Neural cell (in vitro differentiated cells): ENCODE results near the gene ADARB1. TPM values are rescaled to one million over a fixed set of nuclear protein-coding genes. Genes with fewer than 3 reads are reported as not detected.

ENCODE experiments used
- H2AFZ ChIP-seq: fragments of 200-600, 300-800 bp; sonication (generic), shearing (Covaris generic); 2 replicates; pipeline ENCODE4 v1.6.0; 2014; ENCODE audit warnings: low read depth, mild to moderate bottlenecking, antibody characterized with exemption, low read length, moderate library complexity
- H3F3A ChIP-seq: fragments of 200-600 bp; shearing (Covaris generic); 2 replicates; pipeline ENCODE4 v1.6.1; 2016; ENCODE audit warnings: mild to moderate bottlenecking, moderate library complexity, mixed read lengths, antibody characterized with exemption, low read length; ENCODE audit not compliant: insufficient read depth, poor library complexity, severe bottlenecking
- H3K27ac ChIP-seq: fragments of 200-600, 300-800 bp; sonication (generic), shearing (Covaris generic); 2 replicates; pipeline ENCODE4 v1.5.1; 2014; ENCODE audit warnings: mild to moderate bottlenecking, low read length, moderate library complexity
- H3K27me3 ChIP-seq: fragments of 300-800, 200-600 bp; sonication (generic), shearing (Covaris generic); 2 replicates; pipeline ENCODE4 v1.6.0; 2014; ENCODE audit warnings: mild to moderate bottlenecking, low read depth, low read length, moderate library complexity; ENCODE audit not compliant: insufficient read depth
- H3K36me3 ChIP-seq: fragments of 300-800, 200-600 bp; sonication (generic), shearing (Covaris generic); 2 replicates; pipeline ENCODE4 v1.5.1; 2014; ENCODE audit warnings: mild to moderate bottlenecking, antibody characterized with exemption, low read length, moderate library complexity; ENCODE audit not compliant: insufficient read depth
- H3K4me2 ChIP-seq: fragments of 300-800, 200-600 bp; sonication (generic), shearing (Covaris generic); 2 replicates; pipeline ENCODE4 v1.6.0; 2014; ENCODE audit warnings: mild to moderate bottlenecking, low read length
- H3K4me3 ChIP-seq: fragments of 300-800, 200-600 bp; sonication (generic), shearing (Covaris generic); 2 replicates; pipeline ENCODE4 v1.5.1; 2014; ENCODE audit warnings: mild to moderate bottlenecking, low read length, moderate library complexity
- H3K79me2 ChIP-seq: fragments of 200-600 bp; shearing (Covaris generic); replicated peaks from 2 replicates; pipeline ENCODE4 v1.6.0; 2014; ENCODE audit warnings: mild to moderate bottlenecking, low read length, moderate library complexity; ENCODE audit not compliant: insufficient read depth
- H3K9ac ChIP-seq: fragments of 300-800, 200-600 bp; sonication (generic), shearing (Covaris generic); 2 replicates; pipeline ENCODE4 v1.6.1; 2016; ENCODE audit warnings: mild to moderate bottlenecking, low read length, mixed read lengths
- H3K9me2 ChIP-seq: fragments of 200-600 bp; shearing (Covaris generic); 2 replicates; pipeline ENCODE4 v1.6.1; 2016; ENCODE audit warnings: mild to moderate bottlenecking, low read length, mixed read lengths; ENCODE audit not compliant: insufficient read depth
- H3K9me3 ChIP-seq: fragments of 200-600, 300-800 bp; sonication (generic), shearing (Covaris generic); 2 replicates; pipeline ENCODE4 v1.6.1; 2016; ENCODE audit warnings: mild to moderate bottlenecking, mixed run types, low read length, moderate library complexity, mixed read lengths
- H4K20me1 ChIP-seq: fragments of 200-600 bp; shearing (Covaris generic); 2 replicates; pipeline ENCODE4 v1.6.1; 2016; ENCODE audit warnings: mild to moderate bottlenecking, mixed run types; ENCODE audit not compliant: insufficient read depth
- CTCF ChIP-seq: fragments of 450-650 bp; IDR thresholded peaks from 2 replicates; pipeline ENCODE4 v1.5.1; 2014; ENCODE audit warnings: antibody characterized with exemption, mild to moderate bottlenecking, moderate library complexity; ENCODE audit not compliant: poor library complexity, severe bottlenecking
- EP300 ChIP-seq: fragments of 450-650 bp; conservative IDR thresholded peaks from 2 replicates; pipeline ENCODE4 v1.6.1; 2014; ENCODE audit warnings: antibody characterized with exemption, mild to moderate bottlenecking, moderate library complexity; ENCODE audit not compliant: poor library complexity, severe bottlenecking
- EZH2 ChIP-seq: fragments of 200-600, 300-800 bp; shearing (Covaris generic), sonication (generic); IDR thresholded peaks from 2 replicates; pipeline ENCODE4 v1.6.1; 2014; ENCODE audit warnings: antibody characterized with exemption, low read length, borderline replicate concordance, mild to moderate bottlenecking; ENCODE audit not compliant: insufficient read depth, poor library complexity, severe bottlenecking
- MXI1 ChIP-seq: fragments of 450-650 bp; conservative IDR thresholded peaks from 2 replicates; pipeline ENCODE4 v1.6.1; 2014; ENCODE audit warnings: antibody characterized with exemption, mild to moderate bottlenecking; ENCODE audit not compliant: poor library complexity, severe bottlenecking
- POLR2AphosphoS5 ChIP-seq: IDR thresholded peaks from 2 replicates; pipeline ENCODE4 v1.6.1; 2012
- RAD21 ChIP-seq: fragments of 450-650 bp; conservative IDR thresholded peaks from 2 replicates; pipeline ENCODE4 v1.6.1; 2014; ENCODE audit warnings: antibody characterized with exemption, mild to moderate bottlenecking, moderate library complexity
- REST ChIP-seq: IDR thresholded peaks from 2 replicates; pipeline ENCODE4 v1.6.1; 2012; ENCODE audit warnings: borderline replicate concordance
- TAF1 ChIP-seq: IDR thresholded peaks from 2 replicates; pipeline ENCODE4 v1.6.1; 2012; ENCODE audit warnings: low read depth
- polyA plus RNA-seq: library from polyadenylated mRNA; depleted of rRNA; stranded (reverse); fragments of >200 nt; gene quantifications from 2 replicates; pipeline ENCODE4 v1.2.3, GENCODE V29; 2014

ADARB1 gene
- polyA plus RNA-seq, 1 donor from 2014 or later, result 8.9 TPM

GRCh38 chr21:45158491-45159423, 84.4 kb downstream of the ADARB1 start:
- H3K27me3 ChIP-seq, result no peaks in the 10 kb centered on the region
- no peaks in the 10 kb centered on the region for H3K9me2 ChIP-seq
- no peak overlapping the region for H3K4me3 ChIP-seq
- H3F3A ChIP-seq, result no peaks in the 10 kb centered on the region
- H3K9ac ChIP-seq, result no peak overlapping the region
- H3K79me2 ChIP-seq, result no peaks in the 10 kb centered on the region
- H3K4me2 ChIP-seq, result no peak overlapping the region
- no peaks in the 10 kb centered on the region for H4K20me1 ChIP-seq
- H3K27ac ChIP-seq, result no peak overlapping the region
- H3K36me3 ChIP-seq, result no peaks in the 10 kb centered on the region
- H3K9me3 ChIP-seq, result no peaks in the 10 kb centered on the region
- no peak for TF ChIP-seq REST
- no peak overlapping the region for H2AFZ ChIP-seq

GRCh38 chr21:45160198-45160597, 85.8 kb downstream of the ADARB1 start:
- no peak overlapping the region for H3K4me3 ChIP-seq
- H2AFZ ChIP-seq, result no peak overlapping the region
- no peak overlapping the region for H3K9ac ChIP-seq
- H3K79me2 ChIP-seq, result no peaks in the 10 kb centered on the region
- H3F3A ChIP-seq, result no peaks in the 10 kb centered on the region
- no peak overlapping the region for H3K4me2 ChIP-seq
- H3K27me3 ChIP-seq, result no peaks in the 10 kb centered on the region
- no peaks in the 10 kb centered on the region for H3K9me2 ChIP-seq
- H3K36me3 ChIP-seq, result no peaks in the 10 kb centered on the region
- no peaks in the 10 kb centered on the region for H3K9me3 ChIP-seq
- TF ChIP-seq REST (no peak), TAF1 (no peak), POLR2AphosphoS5 (no peak), EP300 (no peak), MXI1 (no peak), EZH2 (no peak), CTCF (no peak), RAD21 (no peak)
- H4K20me1 ChIP-seq, result no peaks in the 10 kb centered on the region
- no peak overlapping the region for H3K27ac ChIP-seq
